ENCODE measurements around the gene ATXN7.

DNA sequence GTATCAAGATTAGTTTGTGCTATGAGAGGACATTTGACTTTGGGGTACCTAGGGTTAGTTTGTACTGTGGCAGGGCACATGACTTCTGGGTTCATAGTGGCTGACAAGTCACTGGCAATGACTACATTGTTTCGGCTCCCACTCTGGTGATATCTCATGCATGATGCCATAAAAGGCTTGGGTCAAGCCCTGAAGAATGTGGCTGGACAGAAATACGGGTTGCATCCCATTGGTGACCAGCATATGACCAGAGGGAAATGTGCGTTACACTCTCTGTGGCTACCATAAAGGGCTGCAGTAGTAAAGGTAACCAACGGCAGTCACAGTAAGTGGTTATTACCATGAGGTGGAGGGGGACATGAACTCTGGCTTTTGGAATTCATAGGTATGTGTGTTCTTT is 18.5 kb upstream of the ATXN7 start:
- TF ChIP-seq POLR2A (IDR thresholded peaks at IDR 0.05), result no peak
- TF ChIP-seq, protein P1, sequence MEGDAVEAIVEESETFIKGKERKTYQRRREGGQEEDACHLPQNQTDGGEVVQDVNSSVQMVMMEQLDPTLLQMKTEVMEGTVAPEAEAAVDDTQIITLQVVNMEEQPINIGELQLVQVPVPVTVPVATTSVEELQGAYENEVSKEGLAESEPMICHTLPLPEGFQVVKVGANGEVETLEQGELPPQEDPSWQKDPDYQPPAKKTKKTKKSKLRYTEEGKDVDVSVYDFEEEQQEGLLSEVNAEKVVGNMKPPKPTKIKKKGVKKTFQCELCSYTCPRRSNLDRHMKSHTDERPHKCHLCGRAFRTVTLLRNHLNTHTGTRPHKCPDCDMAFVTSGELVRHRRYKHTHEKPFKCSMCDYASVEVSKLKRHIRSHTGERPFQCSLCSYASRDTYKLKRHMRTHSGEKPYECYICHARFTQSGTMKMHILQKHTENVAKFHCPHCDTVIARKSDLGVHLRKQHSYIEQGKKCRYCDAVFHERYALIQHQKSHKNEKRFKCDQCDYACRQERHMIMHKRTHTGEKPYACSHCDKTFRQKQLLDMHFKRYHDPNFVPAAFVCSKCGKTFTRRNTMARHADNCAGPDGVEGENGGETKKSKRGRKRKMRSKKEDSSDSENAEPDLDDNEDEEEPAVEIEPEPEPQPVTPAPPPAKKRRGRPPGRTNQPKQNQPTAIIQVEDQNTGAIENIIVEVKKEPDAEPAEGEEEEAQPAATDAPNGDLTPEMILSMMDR (IDR thresholded peaks at IDR 0.05), result no peak
